ENCODE results near the gene COPS8.

The COPS8 gene

DNA sequence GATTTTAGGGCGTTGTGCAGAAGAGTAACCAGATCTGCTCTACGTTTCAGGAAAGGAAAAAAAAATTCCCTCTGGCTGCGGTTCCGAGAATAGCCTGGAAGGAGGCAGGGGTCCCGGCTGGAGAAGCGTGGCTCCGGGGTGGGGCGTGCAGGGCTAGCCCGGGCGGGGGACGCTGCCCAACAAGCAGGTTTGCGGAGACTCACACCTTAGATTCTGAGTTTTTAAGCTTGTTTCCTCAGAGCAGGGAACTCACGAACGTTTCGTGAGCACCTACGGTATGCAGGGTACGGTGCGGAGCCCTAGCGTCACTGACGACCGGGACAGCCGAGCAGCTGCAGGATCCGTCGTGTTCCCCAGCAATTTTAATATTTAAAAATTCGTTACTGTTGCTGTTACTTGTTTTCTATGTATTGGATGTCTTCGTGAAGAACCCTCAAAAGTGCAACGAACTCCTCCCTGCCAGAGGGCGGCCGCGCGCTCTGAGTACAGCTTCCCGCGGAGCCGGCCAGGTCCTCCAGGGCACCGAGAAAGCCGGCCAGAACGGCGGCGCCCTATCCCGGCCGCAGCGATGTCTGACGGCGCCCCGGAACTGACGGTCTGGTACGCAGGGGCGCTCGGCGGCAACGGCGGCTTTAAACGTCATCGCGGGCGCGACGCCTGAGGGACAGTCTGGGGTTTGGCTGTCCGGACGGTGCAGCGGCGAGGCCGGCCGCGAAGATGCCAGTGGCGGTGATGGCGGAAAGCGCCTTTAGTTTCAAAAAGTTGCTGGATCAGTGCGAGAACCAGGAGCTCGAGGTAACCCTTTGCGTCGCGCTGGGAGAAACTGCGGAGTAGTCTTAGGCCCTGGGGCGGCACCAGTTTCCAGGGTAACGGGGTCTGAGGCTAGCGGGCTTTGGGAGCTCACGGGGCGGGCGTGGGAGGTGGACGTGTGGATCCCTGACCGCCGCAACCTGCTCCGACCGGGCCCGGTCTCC lies at the start of gene COPS8:
Gene COPS8, plus strand, starts transcription at position 642 of the 974 bp plus-strand sequence. Its CDS starts 76 bp downstream, at position 718.
- peak; percentile 98 for DNase-seq (ENCODE audit: low spot score)

DNA sequence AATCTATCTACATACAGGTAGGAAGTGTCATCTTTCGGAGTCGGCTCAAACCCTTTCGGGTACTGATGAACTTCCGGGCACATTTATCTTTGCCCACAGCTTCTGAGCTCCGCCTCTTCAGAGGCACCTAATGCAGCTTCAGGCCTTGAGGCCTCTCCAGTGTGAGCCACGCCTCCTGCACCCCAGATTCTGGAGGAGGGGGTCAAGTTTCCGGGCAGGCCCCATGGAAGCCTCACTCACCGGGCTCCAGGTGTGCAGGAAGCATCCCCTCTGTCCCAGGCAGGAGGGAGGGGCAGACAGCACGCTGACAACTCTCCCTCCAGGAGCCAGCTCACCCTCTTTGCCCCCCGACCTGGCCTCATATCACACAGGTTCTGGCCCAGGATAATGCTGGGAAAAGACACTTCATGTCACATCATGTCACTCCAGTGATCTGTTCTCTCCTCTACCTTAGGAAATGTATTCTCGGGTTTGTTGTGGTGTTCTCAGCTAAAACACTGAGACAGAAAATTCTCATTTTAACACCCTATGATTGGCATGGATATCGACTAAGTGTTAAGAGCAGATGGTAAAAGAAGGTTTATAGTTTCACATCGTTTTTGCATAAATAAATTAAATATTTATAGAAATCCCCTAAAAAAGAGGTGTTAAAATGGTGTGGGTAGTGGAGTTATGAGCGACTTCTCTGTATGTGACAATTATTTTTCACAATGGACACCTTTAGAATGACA lies 46.2 kb upstream of the COPS8 start:
- peak; percentile 17 for DNase-seq (ENCODE audit: low spot score)

DNA sequence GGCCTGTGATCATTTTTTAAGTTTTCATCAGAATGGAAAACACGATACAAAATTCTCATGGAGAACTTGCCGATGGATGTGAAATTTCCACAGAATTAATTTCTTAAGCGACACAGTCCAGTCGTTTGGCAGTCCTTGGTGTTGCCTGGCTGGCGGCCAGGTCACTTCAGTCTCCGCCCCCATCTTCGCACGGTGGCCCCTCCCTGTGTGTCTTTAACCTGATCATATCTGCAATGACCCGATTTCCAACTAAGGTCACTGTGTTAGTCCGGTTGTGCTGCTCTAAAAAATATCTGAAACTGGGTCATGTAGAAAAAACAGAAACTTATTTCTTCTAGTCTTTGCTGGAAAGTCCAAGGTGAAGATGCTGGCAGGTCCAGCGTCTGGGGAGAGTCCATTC lies 44.5 kb upstream of the COPS8 start:
- DNase-seq (ENCODE audit: low spot score), result no peak

DNA sequence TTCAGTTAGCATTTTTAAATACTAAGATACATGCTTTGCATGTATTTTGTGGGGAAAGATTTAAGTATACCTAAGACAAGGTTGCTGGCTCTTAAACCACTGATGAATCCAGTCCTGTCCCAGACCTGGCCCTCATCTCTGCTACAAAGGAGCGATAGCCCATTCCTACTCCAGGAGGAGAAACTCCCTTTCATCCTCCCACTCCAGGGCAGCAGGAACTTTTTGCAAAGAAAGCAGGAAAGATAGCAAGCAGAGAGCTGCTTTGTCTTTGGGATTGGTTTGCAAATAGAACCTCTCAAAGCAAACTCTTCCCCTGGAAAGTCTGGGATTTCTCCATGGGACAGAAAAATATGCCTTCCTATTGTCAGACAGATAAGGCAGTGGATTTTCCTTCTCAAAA lies 43.6 kb upstream of the COPS8 start:
- peak; percentile 34 for DNase-seq (ENCODE audit: low spot score)

DNA sequence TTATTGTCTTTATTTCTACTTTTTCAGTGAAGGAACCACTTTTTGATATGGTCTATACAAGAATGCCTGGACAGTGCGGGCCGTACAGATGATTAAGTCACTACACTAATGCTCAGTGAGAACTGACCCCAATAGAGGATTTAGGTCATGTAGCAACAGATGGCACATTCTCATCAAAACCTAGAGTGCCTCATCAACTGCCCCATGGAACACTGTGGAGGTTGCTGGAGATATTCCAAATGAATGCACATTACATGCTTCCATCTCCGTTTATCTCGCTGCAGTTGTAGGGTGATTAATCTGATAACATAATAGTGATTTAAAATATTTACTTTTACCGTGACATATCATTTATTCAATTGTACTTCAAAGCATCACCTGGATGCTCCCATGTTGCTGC lies 41.8 kb upstream of the COPS8 start:
- no peak for DNase-seq (ENCODE audit: low spot score)

DNA sequence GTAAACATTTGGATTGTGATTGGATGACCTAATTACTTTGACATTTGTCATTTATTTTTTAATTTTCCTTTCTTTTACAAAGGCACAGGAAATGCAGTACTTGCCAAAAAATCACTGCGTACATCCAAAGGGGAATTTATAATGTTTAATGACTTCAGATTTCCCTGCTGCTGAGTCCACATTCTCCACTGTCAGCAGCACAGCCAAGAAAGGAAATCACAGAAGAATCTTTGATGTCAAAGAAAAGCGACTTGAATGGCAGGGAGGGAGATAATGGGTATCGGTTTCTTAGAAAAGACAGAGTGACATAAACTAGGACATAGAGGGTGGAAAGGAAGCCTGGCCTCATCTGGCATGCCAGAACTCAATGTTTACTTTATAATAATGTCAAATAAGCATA lies 41.4 kb upstream of the COPS8 start:
- no peak for DNase-seq (ENCODE audit: low spot score)

DNA sequence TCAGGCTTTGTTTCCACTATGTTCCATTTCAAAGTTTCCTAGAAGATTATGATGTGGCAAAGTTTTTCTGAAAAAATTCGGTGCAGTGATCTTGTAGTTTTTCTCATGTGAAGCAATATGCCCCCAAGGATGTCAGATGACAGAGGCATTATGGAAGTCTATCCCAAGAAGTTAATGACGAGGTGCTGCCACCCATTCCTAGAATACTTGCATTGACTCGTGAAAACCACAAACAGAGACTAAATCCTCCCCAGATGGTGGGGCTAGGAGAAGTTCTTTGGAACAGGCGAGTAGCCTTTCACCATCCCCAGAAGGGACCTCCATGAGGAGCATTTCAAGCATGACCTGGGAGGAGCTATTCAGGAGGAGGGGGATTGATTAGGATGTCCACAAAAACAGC lies 40.2 kb upstream of the COPS8 start:
- DNase-seq (ENCODE audit: low spot score), result no peak

DNA sequence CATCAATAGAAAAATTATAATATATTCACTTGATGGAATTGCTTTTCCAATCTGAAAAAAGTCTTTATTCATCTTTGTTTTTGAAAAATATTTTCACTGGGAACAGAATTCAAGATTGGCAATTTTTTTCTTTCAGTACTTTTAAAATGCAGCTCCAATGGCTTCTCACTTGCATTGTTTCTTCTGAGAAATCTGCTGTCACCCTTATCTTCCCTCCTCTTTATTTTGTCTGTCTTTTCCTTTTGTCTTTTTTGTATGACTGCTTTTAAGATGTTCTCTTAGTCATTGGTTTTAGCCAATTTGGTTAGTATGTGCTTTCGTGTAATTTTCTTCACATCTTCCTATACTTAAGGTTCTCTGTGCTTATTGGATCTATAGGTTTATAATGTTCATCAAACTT lies 37.1 kb upstream of the COPS8 start:
- DNase-seq (ENCODE audit: low spot score), result no peak

DNA sequence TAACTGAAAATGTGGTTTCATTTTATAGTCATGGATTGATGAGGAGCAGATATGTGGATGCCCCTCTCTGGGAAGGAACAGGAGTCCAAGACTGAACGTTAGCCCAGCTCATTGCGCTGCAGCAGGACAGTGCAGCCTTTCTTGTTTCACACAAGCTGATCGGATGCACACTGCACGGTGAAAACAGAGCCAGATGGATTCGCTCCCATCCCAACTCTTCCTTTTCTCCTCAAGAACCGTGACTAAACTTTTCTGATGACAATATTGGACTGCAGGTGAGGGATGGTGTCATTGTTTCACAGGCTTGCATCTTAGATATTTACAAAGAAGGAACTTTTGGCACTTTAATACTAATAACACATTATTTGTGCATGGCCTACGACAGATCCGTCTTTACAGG lies 33.8 kb upstream of the COPS8 start:
- DNase-seq (ENCODE audit: low spot score), result no peak

DNA sequence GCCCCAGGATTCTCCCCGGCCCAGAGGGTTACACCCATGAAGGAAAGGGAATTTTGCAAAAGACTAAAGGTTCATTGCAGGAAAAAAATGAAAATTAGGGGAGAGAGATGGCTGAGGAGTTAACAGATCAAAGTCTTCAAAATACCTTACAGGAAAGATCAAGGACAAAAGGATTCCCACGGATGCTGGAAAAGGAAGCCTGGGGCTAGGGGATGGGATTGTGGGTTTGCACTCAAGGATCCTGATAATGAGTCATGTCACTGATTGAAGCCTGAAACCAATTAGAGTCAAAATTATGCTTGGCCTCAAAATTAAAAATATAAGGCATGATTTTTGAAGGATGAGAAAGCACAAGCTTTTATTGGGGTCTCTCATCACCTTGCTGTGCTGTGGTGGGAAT lies 32.6 kb upstream of the COPS8 start:
- no peak for DNase-seq (ENCODE audit: low spot score)

DNA sequence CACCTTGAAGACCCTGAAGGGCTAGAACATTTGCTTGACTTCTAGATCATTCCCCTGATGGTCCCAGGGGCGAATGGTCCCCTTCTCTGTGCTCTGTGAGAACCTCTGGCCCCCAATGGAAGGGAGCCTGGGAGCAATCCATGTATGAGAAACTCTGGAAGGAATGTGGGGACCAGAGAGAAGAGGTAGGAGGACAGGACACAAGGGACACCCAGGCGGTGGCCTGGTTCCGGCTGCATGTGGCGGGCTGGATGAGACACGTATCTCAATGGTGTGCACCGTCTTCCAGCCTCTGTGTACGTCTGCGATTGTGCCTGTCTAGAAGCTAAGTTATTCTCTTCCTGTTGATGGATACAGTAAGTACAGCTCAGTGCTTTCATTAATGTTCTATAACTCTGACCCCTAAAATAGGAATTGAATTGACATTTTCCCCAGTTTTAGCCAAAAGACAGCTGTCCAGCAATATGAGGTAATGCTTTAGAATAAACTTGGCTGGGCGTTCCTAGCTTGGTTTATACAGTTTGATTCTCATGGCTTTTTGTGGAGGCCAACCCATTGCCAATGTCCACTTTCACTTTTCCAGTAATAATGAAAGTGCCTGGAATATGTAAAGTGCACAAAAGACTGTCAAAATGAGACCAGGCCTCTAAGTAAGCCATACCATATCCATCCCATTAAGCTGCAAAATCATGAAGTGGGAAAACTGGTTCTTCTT lies 30.1 kb upstream of the COPS8 start:
- no peak for DNase-seq (ENCODE audit: low spot score)

DNA sequence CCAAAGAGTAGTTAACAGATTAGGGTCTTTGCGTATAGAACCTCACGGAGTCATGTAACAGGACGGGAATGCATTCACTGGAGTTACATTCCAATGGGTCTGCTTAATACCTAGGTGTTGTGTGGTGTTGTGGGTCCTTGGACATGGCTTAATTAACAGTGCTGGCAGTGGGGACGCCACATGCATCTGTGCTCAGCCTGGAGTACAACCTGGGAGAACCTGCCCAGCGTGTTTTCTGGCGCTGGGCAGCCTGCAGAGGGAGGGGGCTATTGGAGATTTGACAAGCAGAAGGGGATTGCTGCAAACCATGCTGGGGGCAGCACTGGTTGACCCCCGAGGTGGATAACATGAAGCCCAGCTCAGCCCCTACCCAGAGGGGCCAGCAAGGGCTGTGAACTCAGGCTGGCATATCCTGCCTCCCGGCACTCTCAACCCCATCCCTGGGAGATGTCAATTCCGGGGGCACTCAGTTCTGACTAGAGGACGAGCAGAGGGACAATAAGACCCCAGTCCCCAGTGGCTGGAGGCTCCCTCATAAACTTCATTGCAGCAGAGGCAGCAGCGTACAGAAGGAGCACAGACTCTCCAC lies 29.3 kb upstream of the COPS8 start:
- DNase-seq (ENCODE audit: low spot score), result no peak

DNA sequence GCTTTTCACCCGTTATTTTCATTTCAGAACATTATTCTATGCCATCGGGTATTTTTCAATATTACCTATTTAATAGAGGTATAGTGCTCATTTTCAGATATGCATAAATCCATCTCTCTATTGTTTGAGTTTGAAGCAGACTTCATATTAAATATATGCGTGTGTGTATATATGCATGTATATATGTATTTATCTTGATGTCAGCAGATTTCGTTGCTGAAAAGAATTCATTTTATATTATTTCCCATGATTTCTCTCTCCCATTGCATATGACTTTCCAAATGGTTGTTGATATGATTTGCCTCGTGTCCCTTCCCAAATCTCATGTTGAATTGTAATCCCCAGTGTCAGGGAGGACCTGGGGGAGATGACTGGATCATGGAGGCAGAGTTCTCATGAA lies 28.6 kb upstream of the COPS8 start:
- no peak for DNase-seq (ENCODE audit: low spot score)

DNA sequence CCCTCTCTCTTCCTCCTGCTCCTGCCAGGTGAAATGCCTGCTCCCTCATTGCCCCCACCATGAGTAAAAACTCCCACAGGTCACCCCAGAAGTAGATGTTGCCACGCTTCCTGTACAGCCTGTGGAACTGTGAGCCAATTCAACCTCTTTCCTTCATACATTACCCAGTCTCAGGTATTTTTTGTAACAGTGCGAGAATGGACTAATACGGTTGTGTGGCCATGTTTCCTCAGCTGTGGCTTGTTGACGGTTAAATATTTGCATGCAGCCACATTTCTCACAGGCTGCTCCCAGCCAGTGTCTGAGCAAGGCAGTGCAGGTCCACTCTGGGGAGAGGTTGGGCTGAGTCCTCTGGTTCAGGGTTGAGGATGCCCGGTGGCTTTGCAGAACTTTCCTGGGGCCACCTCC lies 27.8 kb upstream of the COPS8 start:
- no peak for DNase-seq (ENCODE audit: low spot score)

DNA sequence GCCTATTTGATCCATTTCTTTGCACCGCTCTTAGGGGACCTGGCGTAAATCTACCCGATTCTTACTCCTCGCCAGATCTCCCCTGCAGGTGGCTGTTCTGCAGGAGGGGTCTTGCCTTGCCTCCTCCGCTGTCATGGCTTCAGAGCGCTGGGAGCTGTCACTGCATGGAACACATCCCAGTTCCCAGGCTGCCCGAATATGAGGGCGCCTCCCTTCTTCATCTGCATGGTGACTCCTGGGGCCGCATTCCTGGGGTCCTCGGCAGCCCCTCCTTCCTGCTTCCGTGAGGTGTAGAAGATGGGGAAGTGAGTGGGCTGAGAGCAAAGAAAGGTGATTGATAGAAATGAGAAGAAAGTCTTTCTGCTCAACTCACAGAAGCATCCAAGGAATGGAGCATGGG lies 27.3 kb upstream of the COPS8 start:
- no peak for DNase-seq (ENCODE audit: low spot score)

DNA sequence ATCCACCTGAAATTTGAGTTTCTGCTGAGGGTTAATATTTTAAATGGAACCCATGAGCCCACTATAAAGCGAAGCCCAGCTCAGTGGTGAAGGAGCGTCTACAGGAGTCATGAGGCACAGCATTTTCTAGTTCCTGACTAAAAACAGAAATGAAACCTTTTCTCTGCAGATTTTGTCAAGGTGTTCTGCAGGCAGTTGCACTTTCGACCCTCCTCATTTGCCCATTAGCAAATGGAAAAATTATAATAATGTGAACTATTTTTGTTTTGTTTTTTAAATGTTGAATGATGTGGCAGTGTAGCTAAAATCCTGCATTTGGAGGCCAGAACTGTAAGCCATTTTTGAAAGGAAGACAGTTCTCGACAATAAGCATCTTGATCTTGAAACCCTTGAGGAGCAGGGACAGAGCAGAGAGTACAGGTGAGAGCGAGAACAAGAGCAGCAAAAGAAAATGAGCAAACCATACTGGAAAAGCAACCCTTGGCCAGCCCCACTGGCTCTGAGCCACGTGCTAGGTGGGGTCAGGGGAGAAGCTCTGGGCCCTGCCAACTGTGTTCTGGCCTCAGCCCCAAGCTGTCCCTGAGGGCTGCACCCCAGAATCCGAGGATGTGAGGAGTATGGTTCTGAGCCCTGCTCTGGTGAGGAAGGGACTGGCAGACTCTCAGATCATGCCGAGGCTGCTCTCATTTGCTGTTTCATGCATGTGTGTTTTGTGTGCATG lies 26.4 kb upstream of the COPS8 start:
- no peak for DNase-seq (ENCODE audit: low spot score)

DNA sequence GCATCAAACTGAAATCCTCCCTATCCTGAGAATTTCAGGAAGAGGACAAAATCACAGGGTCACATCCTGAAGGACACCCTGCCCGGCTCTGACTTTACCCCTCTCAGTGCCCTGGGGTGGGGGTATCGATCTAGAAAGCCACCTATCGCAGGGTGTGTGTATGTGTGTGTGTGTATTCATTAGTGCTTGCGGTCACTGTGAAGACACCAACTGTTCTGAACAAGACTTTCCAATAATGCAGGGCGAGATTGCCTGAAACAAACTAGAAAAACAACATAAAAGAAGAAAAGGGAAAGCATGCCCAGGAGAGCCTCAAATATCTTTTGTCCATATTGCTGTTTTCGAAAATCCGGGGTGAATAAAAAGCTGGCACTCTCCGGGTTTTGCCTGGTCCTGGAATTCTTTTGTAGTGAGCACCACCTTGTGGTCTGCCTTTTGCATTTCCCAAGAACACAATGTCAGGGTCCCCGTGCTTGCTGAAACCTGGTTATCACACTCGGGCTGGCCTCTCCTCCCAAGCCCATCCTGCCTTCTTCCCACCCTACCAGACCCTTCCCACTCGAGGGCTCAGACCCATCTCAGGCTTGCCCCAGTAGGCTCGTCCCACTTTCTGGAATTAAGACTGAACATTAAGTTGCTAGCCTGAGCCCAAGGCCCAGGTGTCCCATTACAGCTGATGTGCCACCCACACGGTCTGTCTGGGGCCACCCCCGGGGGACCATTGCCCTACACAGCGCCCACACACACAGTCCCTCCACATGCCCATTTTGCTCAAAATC lies 25.0 kb upstream of the COPS8 start:
- peak; percentile 73 for DNase-seq (ENCODE audit: low spot score)

DNA sequence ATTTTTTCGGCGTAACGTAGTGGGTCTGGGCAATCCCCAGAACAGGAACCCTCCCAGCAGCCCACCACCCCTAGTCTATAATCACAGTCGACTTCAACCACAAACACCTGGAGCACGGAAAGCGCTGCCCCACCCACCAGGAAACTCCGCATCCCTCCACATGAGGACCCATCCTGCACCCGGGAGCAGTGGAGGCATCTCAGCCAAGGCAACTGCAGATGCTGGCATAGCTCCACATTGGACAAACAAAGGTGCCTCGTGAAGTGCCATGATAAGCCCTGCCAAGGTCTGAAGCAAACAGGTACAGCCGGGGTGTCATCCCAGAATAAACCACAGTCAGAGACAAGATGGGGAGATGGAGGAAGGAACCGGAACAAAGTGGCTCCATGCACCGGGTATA lies 24.3 kb upstream of the COPS8 start:
- DNase-seq (ENCODE audit: low spot score), result no peak

DNA sequence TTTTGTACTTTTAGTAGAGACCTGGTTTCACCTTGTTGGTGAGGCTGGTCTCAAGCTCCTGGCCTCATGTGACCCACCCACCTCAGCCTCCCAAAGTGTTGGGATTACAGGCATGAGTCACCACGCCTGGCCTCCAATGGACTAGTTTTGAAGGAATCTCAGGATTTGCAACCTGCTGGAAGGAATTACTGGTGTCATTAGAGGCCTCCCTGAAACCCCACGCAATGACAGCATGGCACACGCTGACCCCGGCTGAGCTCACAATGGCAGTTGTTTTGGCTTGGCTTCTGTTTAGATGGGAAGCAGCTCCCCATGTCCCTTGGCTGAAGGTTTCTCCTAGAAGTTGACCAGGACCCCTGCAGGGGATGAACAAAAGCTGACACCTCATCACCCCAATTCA lies 23.1 kb upstream of the COPS8 start:
- DNase-seq (ENCODE audit: low spot score), result no peak

DNA sequence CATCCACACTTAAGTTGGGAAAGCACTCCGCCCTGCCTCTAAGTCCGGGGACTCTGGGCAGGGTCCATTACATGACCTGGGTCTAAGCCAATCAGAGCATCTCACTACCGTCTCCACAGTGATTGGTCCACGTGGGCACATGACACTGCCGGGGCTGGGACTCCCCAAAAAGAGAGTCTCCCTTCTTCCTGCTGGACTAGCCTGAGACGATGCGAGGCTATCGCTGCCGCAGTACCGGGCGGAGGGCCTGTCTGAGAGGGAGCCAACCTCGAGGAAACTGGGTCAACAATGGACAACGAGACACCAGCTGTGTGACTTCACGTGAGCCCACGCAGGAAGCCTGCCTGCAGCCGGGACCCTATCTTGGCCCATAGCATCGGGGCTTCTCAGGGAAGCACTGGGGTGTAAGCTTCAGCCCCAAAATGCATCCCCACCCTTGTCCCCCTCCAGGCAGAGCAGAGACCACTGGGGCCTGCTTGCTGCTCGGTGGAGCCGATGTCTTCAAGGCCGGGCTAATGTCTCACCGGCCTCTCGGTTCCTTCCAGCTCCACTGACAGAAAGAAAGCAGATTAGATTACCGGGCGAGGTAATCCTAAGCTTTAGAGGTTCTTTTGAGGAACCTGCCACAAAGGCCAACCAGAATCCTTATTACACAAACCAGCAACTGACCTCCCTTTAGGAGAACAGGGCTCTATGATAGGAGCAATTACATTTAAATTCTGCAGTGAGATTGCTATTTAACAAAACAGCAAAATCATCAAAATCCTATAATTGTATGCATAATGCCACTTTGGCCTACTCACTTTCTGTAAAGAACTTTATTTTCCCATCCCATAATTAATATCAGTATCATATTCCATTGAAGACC lies 21.3 kb upstream of the COPS8 start:
- DNase-seq (ENCODE audit: low spot score), result no peak
